Measurements from ENCODE around the gene ITIH4. TPM values are rescaled to one million over a fixed set of nuclear protein-coding genes. Genes with fewer than 3 reads are reported as not detected.

The ITIH4 gene
- total RNA-seq, 1 donor from 2014 or later, result 23.7 TPM

GRCh38 chr3:52782412-52783210 is 47.9 kb downstream of the ITIH4 start:
- intact Hi-C loops (cut with DNase I), result no loop called here
- ATAC-seq (no peak), DNase-seq (peak; percentile 20)
- TF ChIP-seq, protein P1, sequence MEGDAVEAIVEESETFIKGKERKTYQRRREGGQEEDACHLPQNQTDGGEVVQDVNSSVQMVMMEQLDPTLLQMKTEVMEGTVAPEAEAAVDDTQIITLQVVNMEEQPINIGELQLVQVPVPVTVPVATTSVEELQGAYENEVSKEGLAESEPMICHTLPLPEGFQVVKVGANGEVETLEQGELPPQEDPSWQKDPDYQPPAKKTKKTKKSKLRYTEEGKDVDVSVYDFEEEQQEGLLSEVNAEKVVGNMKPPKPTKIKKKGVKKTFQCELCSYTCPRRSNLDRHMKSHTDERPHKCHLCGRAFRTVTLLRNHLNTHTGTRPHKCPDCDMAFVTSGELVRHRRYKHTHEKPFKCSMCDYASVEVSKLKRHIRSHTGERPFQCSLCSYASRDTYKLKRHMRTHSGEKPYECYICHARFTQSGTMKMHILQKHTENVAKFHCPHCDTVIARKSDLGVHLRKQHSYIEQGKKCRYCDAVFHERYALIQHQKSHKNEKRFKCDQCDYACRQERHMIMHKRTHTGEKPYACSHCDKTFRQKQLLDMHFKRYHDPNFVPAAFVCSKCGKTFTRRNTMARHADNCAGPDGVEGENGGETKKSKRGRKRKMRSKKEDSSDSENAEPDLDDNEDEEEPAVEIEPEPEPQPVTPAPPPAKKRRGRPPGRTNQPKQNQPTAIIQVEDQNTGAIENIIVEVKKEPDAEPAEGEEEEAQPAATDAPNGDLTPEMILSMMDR (IDR thresholded peaks at IDR 0.05), result no peak
- H3K27ac ChIP-seq, result no peak overlapping the region
- H3K36me3 ChIP-seq, result no peaks in the 10 kb centered on the region
- H3K27me3 ChIP-seq (ENCODE audit: low read depth), result no peaks in the 10 kb centered on the region
- H3K4me1 ChIP-seq, result no peaks in the 10 kb centered on the region
- H3K9me3 ChIP-seq, result no peaks in the 10 kb centered on the region
- no peak overlapping the region for H3K4me3 ChIP-seq

DNA sequence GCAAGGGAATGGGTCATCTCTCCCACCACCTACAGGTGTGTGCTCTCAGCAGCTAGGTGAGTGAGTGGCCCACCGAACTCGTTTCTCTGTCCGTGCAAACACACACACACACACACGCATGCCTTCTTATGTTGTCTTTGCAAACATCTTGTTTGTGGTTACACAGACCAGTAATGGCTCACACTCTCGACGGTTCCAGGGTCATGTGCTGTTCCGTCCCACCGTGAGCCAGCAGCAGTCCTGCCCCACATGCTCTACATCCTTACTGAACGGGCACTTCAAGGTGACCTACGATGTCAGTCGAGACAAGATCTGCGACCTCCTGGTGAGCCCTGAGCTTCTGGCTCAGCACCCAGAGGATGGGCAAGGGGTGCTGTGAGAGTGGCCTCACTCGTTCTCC is 48.7 kb downstream of the ITIH4 start:
- Histone ChIP-seq H3K27ac (no peak overlapping the region), H3K27me3 (ENCODE audit: low read depth) (no peaks in the 10 kb centered on the region), H3K9me3 (no peaks in the 10 kb centered on the region), H3K36me3 (no peaks in the 10 kb centered on the region), H3K4me1 (no peaks in the 10 kb centered on the region), H3K4me3 (no peak overlapping the region)
- peak; percentile 14 for DNase-seq
- intact Hi-C loops (cut with DNase I), result no loop called here
- TF ChIP-seq, protein P1 (IDR thresholded peaks at IDR 0.05), result no peak
- ATAC-seq, result no peak

DNA sequence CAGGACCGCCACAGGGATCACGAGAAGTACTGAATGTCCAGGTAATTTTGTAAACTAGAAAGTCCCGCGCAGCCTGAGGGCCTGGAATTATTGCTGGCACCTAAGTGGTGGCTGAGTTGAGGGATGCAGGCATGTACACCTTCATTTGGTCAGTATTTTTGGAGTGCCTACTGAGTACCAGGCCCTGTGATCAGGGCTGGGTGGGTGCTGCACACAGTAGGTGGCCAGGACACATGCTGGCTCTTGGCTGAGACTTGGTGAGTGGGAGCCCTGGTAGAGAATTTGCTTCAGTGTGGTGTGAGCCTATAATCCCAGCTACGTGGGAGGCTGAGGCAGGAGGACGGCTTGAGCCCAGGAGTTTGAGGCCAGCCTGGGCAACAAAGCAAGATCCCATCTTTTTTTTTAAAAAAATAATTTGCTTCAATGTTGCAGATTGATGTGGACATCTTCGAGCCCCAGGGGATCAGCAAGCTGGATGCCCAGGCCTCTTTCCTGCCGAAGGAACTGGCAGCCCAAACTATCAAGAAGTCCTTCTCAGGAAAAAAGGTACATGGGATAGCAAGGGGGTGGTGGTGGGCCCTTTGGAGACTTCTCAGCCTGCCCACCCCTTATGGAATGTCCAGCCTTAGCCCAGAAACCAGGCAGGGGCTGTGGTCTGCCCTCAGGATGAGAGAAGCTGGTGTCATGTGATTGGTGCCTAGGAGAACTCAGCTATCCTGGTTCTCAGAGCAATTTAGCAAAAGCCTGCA is 50.5 kb downstream of the ITIH4 start:
- H3K4me1 ChIP-seq, result no peaks in the 10 kb centered on the region
- no peak overlapping the region for H3K4me3 ChIP-seq
- DNase-seq, result peak; percentile 16
- H3K27me3 ChIP-seq (ENCODE audit: low read depth), result no peaks in the 10 kb centered on the region
- H3K36me3 ChIP-seq, result no peaks in the 10 kb centered on the region
- intact Hi-C loops (cut with DNase I), result no loop called here
- no peak for ATAC-seq
- TF ChIP-seq, protein P1 (IDR thresholded peaks at IDR 0.05), result no peak
- H3K27ac ChIP-seq, result no peak overlapping the region
- H3K9me3 ChIP-seq, result no peaks in the 10 kb centered on the region

GRCh38 chr3:52779011-52779836 is 51.2 kb downstream of the ITIH4 start:
- no peaks in the 10 kb centered on the region for H3K9me3 ChIP-seq
- H3K4me3 ChIP-seq, result no peak overlapping the region
- no peaks in the 10 kb centered on the region for H3K4me1 ChIP-seq
- H3K27ac ChIP-seq, result no peak overlapping the region
- TF ChIP-seq, protein P1 (IDR thresholded peaks at IDR 0.05), result no peak
- no peaks in the 10 kb centered on the region for H3K36me3 ChIP-seq
- ATAC-seq (no peak), DNase-seq (peak; percentile 18)
- H3K27me3 ChIP-seq (ENCODE audit: low read depth), result no peaks in the 10 kb centered on the region
- intact Hi-C loops (cut with DNase I), result no loop called here
